GM18526 (cell line): ENCODE measurements around the gene ATP2B2.

Experiments
- POLR2A ChIP-seq: IDR thresholded peaks from 3 replicates; pipeline ENCODE4 v1.6.1; 2011; ENCODE audit not compliant: insufficient read length; ENCODE audit errors: extremely low read depth

ATP2B2 gene

GRCh38 chr3:10459954-10460754 is 45.2 kb downstream of the ATP2B2 start:
- no peak for TF ChIP-seq POLR2A

GRCh38 chr3:10457560-10457959 is 47.8 kb downstream of the ATP2B2 start:
- no peak for TF ChIP-seq POLR2A

GRCh38 chr3:10456981-10457380 is 48.4 kb downstream of the ATP2B2 start:
- TF ChIP-seq POLR2A: no peak

- no peak for TF ChIP-seq POLR2A
Observed at GRCh38 chr3:10455545-10455914, 49.9 kb downstream of the ATP2B2 start.

GRCh38 chr3:10454907-10455544 is 50.4 kb downstream of the ATP2B2 start:
- TF ChIP-seq POLR2A: no peak

- TF ChIP-seq POLR2A: no peak
Observed at GRCh38 chr3:10453431-10454163, 51.8 kb downstream of the ATP2B2 start.

GRCh38 chr3:10450494-10451440 is 54.6 kb downstream of the ATP2B2 start:
- TF ChIP-seq POLR2A: no peak

GRCh38 chr3:10449436-10449835 is 56.0 kb downstream of the ATP2B2 start:
- TF ChIP-seq POLR2A: no peak

- TF ChIP-seq POLR2A: no peak
Observed at GRCh38 chr3:10448544-10448943, 56.8 kb downstream of the ATP2B2 start.

- TF ChIP-seq POLR2A: no peak
Observed at GRCh38 chr3:10447527-10448260, 57.7 kb downstream of the ATP2B2 start.

GRCh38 chr3:10447110-10447509 is 58.3 kb downstream of the ATP2B2 start:
- no peak for TF ChIP-seq POLR2A

- TF ChIP-seq POLR2A: no peak
Observed at GRCh38 chr3:10445561-10446175, 59.7 kb downstream of the ATP2B2 start.

- TF ChIP-seq POLR2A: no peak
Observed at GRCh38 chr3:10444511-10444910, 60.9 kb downstream of the ATP2B2 start.

GRCh38 chr3:10444110-10444429 is 61.3 kb downstream of the ATP2B2 start:
- TF ChIP-seq POLR2A: no peak
